ENCODE measurements around the gene ATP10A.

DNA sequence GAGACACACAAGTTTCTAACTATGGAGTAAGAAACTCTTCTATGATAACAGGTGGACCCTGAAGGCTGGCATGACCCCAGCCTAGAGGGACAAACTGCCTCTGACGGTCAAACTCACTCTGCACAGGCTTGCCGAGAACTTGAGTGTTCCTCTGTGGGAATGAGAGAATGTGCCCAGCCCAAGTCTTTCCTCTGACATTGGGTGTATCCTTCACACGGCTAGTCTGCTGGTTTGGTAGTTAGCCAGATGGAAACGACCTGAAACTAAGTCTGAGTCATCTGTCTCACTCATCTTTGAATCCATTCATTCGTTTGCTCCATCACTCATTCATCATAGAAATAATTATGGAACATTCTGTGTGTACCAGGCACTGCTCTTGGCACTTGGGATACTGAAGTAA lies 198.4 kb downstream of the ATP10A start:
- TF ChIP-seq EZH2phosphoT487 (IDR thresholded peaks at IDR 0.05; ENCODE audit: low read depth, severe bottlenecking, unreplicated experiment) (no peak), EZH2 (IDR thresholded peaks at IDR 0.05; ENCODE audit: borderline replicate concordance) (no peak)
- TF ChIP-seq, protein P1, sequence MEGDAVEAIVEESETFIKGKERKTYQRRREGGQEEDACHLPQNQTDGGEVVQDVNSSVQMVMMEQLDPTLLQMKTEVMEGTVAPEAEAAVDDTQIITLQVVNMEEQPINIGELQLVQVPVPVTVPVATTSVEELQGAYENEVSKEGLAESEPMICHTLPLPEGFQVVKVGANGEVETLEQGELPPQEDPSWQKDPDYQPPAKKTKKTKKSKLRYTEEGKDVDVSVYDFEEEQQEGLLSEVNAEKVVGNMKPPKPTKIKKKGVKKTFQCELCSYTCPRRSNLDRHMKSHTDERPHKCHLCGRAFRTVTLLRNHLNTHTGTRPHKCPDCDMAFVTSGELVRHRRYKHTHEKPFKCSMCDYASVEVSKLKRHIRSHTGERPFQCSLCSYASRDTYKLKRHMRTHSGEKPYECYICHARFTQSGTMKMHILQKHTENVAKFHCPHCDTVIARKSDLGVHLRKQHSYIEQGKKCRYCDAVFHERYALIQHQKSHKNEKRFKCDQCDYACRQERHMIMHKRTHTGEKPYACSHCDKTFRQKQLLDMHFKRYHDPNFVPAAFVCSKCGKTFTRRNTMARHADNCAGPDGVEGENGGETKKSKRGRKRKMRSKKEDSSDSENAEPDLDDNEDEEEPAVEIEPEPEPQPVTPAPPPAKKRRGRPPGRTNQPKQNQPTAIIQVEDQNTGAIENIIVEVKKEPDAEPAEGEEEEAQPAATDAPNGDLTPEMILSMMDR (IDR thresholded peaks at IDR 0.05; ENCODE audit: poor library complexity): no peak
